Measurements from ENCODE around the gene DCLK1.

- TF ChIP-seq EZH2phosphoT487 (IDR thresholded peaks at IDR 0.05; ENCODE audit: insufficient read depth, low read depth) (no peak), EZH2 (IDR thresholded peaks at IDR 0.05; ENCODE audit: insufficient read depth, poor library complexity, severe bottlenecking) (no peak)
Observed at GRCh38 chr13:35865341-35866240, 265.6 kb downstream of the DCLK1 start.
